Liver (tissue), 9 donors: ENCODE data around the gene GHRL. TPM values are rescaled to one million over a fixed set of nuclear protein-coding genes. Genes with fewer than 3 reads are reported as not detected.

Experiments used
- DNase-seq: peaks from one replicate; pipeline ENCODE4 v3.0.0-alpha.2; 2017; ENCODE audit warnings: low spot score
- H3K27ac ChIP-seq, 2 donors: one replicate each; pipeline ENCODE4 v1.7.0; 2013; ENCODE audit warnings: inconsistent platforms in 2 of 2, low read length in 2 of 2, control low read depth in 1 of 2, low read depth in 1 of 2, mild to moderate bottlenecking in 1 of 2
- H3K27me3 ChIP-seq, 4 donors: one replicate each; pipeline versions ENCODE4 v1.6.1 to v1.7.0; 2013; ENCODE audit warnings: low read length in 3 of 4, inconsistent platforms in 1 of 4, mild to moderate bottlenecking in 1 of 4, moderate library complexity in 1 of 4; ENCODE audit not compliant: control insufficient read depth in 4 of 4, insufficient read depth in 4 of 4
- H3K36me3 ChIP-seq, 4 donors: one replicate each; pipeline versions ENCODE4 v1.6.1 to v1.7.0; 2013; ENCODE audit warnings: low read length in 3 of 4, mild to moderate bottlenecking in 3 of 4, low read depth in 1 of 4, moderate library complexity in 1 of 4; ENCODE audit not compliant: control insufficient read depth in 4 of 4, insufficient read depth in 3 of 4
- H3K4me1 ChIP-seq, 4 donors: one replicate each; pipeline versions ENCODE4 v1.6.1 to v1.7.0; 2013; ENCODE audit warnings: low read length in 3 of 4, mild to moderate bottlenecking in 3 of 4, moderate library complexity in 1 of 4; ENCODE audit not compliant: control insufficient read depth in 4 of 4, insufficient read depth in 4 of 4
- H3K4me3 ChIP-seq, 3 donors: one replicate each; pipeline versions ENCODE4 v1.6.1 to v1.7.0; 2013; ENCODE audit warnings: low read length in 3 of 3, control low read depth in 1 of 3, low read depth in 1 of 3, mild to moderate bottlenecking in 1 of 3
- H3K9ac ChIP-seq, 2 donors: one replicate each; pipeline ENCODE4 v1.7.0; 2013; ENCODE audit warnings: low read length in 2 of 2, mild to moderate bottlenecking in 2 of 2, moderate library complexity in 2 of 2, control low read depth in 1 of 2, low read depth in 1 of 2
- H3K9me3 ChIP-seq, 4 donors: one replicate each; pipeline versions ENCODE4 v1.6.1 to v1.7.0; 2013; ENCODE audit warnings: low read length in 3 of 4; ENCODE audit not compliant: control insufficient read depth in 4 of 4
- ATF3 ChIP-seq: IDR thresholded peaks from 2 replicates; pipeline ENCODE4 v1.6.1; 2016; ENCODE audit warnings: antibody characterized with exemption
- CTCF ChIP-seq: fragments of 150-350 bp; IDR thresholded peaks from 2 replicates; pipeline ENCODE4 v1.5.1; 2017; ENCODE audit warnings: improper control_type of control experiment, low read depth, low read length; ENCODE audit not compliant: missing input control
- EGR1 ChIP-seq, 2 donors: IDR thresholded peaks; 2 replicates each; pipeline ENCODE4 v1.6.1; 2016 to 2018; ENCODE audit warnings: antibody characterized with exemption in 2 of 2, low read depth in 2 of 2
- FOXA1 ChIP-seq: IDR thresholded peaks from 2 replicates; pipeline ENCODE4 v1.6.1; 2016; ENCODE audit warnings: antibody characterized with exemption
- FOXA2 ChIP-seq: IDR thresholded peaks from 2 replicates; pipeline ENCODE4 v1.6.1; 2016; ENCODE audit warnings: antibody characterized with exemption
- GABPA ChIP-seq, 2 donors: IDR thresholded peaks in 1 of 2; conservative IDR thresholded peaks in 1 of 2; 2 replicates each; pipeline ENCODE4 v1.6.1; 2016; ENCODE audit warnings: antibody characterized with exemption in 2 of 2, mild to moderate bottlenecking in 1 of 2, moderate library complexity in 1 of 2
- HNF4A ChIP-seq, 2 donors: conservative IDR thresholded peaks; 2 replicates each; pipeline ENCODE4 v1.6.1; 2016; ENCODE audit warnings: antibody characterized with exemption in 2 of 2, mild to moderate bottlenecking in 2 of 2
- HNF4G ChIP-seq: IDR thresholded peaks from 2 replicates; pipeline ENCODE4 v1.6.1; 2016; ENCODE audit warnings: antibody characterized with exemption
- JUND ChIP-seq, 2 donors: IDR thresholded peaks; 2 replicates each; pipeline ENCODE4 v1.6.1; 2016; ENCODE audit warnings: antibody characterized with exemption in 2 of 2
- NR2F2 ChIP-seq: IDR thresholded peaks from 2 replicates; pipeline ENCODE4 v1.6.1; 2016; ENCODE audit warnings: antibody characterized with exemption
- RAD21 ChIP-seq, 2 donors: IDR thresholded peaks; 2 replicates each; pipeline ENCODE4 v1.6.1; 2016; ENCODE audit warnings: antibody characterized with exemption in 2 of 2, mild to moderate bottlenecking in 2 of 2
- RXRA ChIP-seq, 2 donors: IDR thresholded peaks; 2 replicates each; pipeline ENCODE4 v1.6.1; 2017 to 2018; ENCODE audit warnings: antibody characterized with exemption in 2 of 2, mild to moderate bottlenecking in 1 of 2
- TAF1 ChIP-seq: conservative IDR thresholded peaks from 2 replicates; pipeline ENCODE4 v1.6.1; 2016; ENCODE audit warnings: antibody characterized with exemption, mild to moderate bottlenecking
- YY1 ChIP-seq: IDR thresholded peaks from 2 replicates; pipeline ENCODE4 v1.6.1; 2016; ENCODE audit warnings: antibody characterized with exemption, mild to moderate bottlenecking
- ZBTB33 ChIP-seq: IDR thresholded peaks from 2 replicates; pipeline ENCODE4 v1.6.1; 2016; ENCODE audit warnings: antibody characterized with exemption
- WGBS: extraction: QIAGEN DNeasy Blood & Tissue Kit; methylation state at CpG from one replicate; pipeline ENCODE4 v1.1.7; 2013; 5-methylcytosine and 5-hydroxymethylcytosine counted together
- polyA plus RNA-seq, 2 donors: library from polyadenylated mRNA; stranded (reverse) in 1 of 2; unstranded in 1 of 2; fragments of 200-250 nt in 1 of 2; fragments of >200 nt in 1 of 2; fragmentation: Nextera tagmentation in 1 of 2; extraction: Ambion mirVana in 1 of 2; gene quantifications; one replicate each; pipeline versions ENCODE4 v1.2.1 to v1.2.3, GENCODE V29; 2013 to 2015
- total RNA-seq, 2 donors: library from RNA; depleted of rRNA; stranded (reverse); fragments of >200 nt; gene quantifications; one replicate each; pipeline ENCODE4 v1.2.3, GENCODE V29; 2014
- donor health status: healthy.
- donor health status: healthy.
- donor health status: healthy.
- donor health status: healthy.
- donor health status: healthy.

Gene GHRL
- total and polyA plus RNA-seq, 4 donors, result 0.08 to 1.3 (median 0.27) TPM

GRCh38 chr3:10283638-10284037 lies 9.1 kb downstream of the GHRL start:
- no peaks in the 10 kb centered on the region for H3K27me3 ChIP-seq
- no peak overlapping the region for H3K27ac ChIP-seq
- peaks cover 7 to 40% (median 21%) of the 10 kb centered on the region in 4 donors for H3K36me3 ChIP-seq
- H3K4me1 ChIP-seq, result no peaks in the 10 kb centered on the region
- no peak for TF ChIP-seq JUND (IDR thresholded peaks at IDR 0.05)
- TF ChIP-seq HNF4G, result no peak
- TF ChIP-seq FOXA1, result no peak
- TF ChIP-seq EGR1 (IDR thresholded peaks at IDR 0.05; ENCODE audit: low read depth in 2 of 2), result no peak
- no peak for TF ChIP-seq RAD21 (IDR thresholded peaks at IDR 0.05)
- TF ChIP-seq ATF3, result no peak
- no peak for TF ChIP-seq CTCF
- no peak for TF ChIP-seq YY1
- no peak for TF ChIP-seq RXRA (IDR thresholded peaks at IDR 0.05)
- TF ChIP-seq NR2F2, result no peak
- TF ChIP-seq GABPA (IDR thresholded peaks at IDR 0.05 in 1 of 2, conservative IDR thresholded peaks at IDR 0.05 in 1 of 2), result no peak
- no peak for TF ChIP-seq TAF1
- DNase-seq, result no peak
- H3K4me3 ChIP-seq, result no peak overlapping the region
- 85% methylated on average over 5 of the region's 5 CpGs for WGBS
- H3K9me3 ChIP-seq, result no peaks in the 10 kb centered on the region
- no peak overlapping the region for H3K9ac ChIP-seq

GRCh38 chr3:10281951-10282350 lies 10.8 kb downstream of the GHRL start:
- no peaks in the 10 kb centered on the region for H3K9me3 ChIP-seq
- H3K27me3 ChIP-seq, result no peaks in the 10 kb centered on the region
- H3K36me3 ChIP-seq, result peaks cover 9 to 54% (median 22%) of the 10 kb centered on the region in 4 donors
- H3K4me1 ChIP-seq, result no peaks in the 10 kb centered on the region
- no peak for TF ChIP-seq JUND (IDR thresholded peaks at IDR 0.05)
- no peak for TF ChIP-seq ATF3
- no peak for TF ChIP-seq FOXA2
- no peak for TF ChIP-seq YY1
- no peak for TF ChIP-seq FOXA1
- TF ChIP-seq CTCF, result no peak
- no peak for TF ChIP-seq ZBTB33
- no peak for TF ChIP-seq HNF4G
- no peak for TF ChIP-seq HNF4A (conservative IDR thresholded peaks at IDR 0.05)
- no peak for TF ChIP-seq RXRA (IDR thresholded peaks at IDR 0.05)
- H3K27ac ChIP-seq, result no peak overlapping the region
- DNase-seq, result no peak
- H3K9ac ChIP-seq, result no peak overlapping the region
- WGBS, result 93% methylated on average over 5 of the region's 5 CpGs
- H3K4me3 ChIP-seq, result no peak overlapping the region
